Loucy (cell line): ENCODE measurements around the gene RING1.

Experiments used
- CTCF ChIP-seq: fragments of 200-600 bp; sonication (generic); conservative IDR thresholded peaks from 2 replicates; pipeline ENCODE4 v1.5.1; 2014; ENCODE audit warnings: mild to moderate bottlenecking, antibody characterized with exemption, low read length
- EZH2phosphoT487 ChIP-seq: fragments of 200-600 bp; IDR thresholded peaks from 2 replicates; pipeline ENCODE4 v1.6.1; 2018; ENCODE audit warnings: antibody characterized with exemption, mild to moderate bottlenecking, moderate library complexity, borderline replicate concordance

DNA sequence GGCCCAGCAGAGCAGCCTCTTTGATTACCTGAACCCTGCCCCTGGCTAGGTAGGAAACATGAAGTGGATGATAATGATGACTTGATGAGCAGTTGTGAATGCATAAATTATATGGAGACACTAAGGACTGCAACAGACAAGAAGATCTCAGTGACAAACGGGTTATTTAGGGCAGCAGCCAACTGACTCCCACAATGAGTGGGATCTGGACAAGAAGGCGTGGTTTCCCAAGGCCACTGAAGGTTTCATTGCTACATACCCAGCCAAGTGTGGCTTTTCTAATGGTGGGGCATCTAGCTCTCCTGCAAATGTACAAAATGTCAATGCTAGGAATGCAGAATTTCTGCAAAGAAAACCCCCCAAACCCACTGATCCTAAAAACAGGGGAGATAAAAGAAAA, 29.4 kb downstream of the RING1 start:
- TF ChIP-seq CTCF (no peak), EZH2phosphoT487 (no peak)
